NCI-H2227 (cell line): ENCODE measurements around the gene AP4E1.

Experiments
- DNase-seq: peaks from one replicate; lab custom pipeline; 2025; ENCODE audit not compliant: unreplicated experiment; lab: John Stamatoyannopoulos, UW

Gene AP4E1

DNA sequence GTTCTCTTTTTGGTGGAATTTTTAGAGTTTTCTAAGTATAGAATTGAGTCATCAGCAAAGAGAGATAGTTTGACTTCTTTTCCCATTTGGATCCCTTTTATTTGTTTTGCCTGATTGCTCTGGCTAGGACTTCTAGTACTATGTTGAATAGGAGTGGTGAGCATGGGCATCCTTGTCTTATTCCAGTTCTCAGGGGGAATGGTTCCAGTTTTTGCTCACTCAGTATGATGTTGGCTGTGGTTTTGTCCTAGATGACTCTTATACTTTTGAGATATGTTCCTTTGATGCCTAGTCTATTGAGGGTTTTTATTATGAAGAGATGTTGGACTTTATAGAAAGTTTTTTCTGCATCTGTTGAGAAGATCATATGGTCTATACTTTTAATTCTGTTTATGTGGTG lies 113.7 kb downstream of the AP4E1 start:
- DNase-seq, result no peak

- DNase-seq, result no peak
These were observed 115.0 kb downstream of the AP4E1 start for GRCh38 chr15:51023499-51023898.

- DNase-seq, result no peak
These were observed 116.4 kb downstream of the AP4E1 start for GRCh38 chr15:51024735-51025453.

GRCh38 chr15:51025454-51025846 lies 117.0 kb downstream of the AP4E1 start:
- DNase-seq, result no peak

DNA sequence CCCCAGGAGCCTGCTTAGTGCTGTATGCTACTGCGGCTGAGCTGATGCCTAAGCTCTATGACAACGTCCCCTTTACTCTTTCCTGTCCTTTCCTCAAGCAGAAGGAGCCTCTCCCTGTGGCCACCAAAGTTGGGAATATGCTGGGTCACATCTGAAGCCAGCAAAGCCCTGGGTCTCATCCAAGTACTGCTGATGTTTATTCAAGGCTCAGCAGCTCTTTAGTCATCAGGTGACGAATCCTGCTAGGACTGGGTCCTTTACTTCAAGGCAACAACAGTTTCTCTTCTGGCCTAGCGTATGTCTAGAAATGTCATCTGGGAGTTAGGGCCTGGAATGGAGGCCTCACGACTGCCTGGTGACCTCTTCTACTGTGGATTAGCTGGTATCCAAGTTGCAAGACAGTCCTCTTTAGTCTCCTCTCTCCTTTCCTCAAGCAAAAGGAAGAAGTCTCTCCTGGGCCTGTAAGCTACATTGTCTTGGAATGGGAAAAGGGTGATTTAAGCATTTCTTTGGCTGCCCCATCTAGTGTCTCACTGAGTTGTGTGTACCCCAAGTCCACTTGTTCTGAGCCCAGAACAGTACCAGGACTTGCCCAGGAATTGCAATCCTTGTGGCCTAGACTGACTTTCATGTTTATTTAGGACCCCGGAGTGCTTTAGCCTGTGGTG lies 122.3 kb downstream of the AP4E1 start:
- DNase-seq, result no peak

- peak; percentile 3 for DNase-seq
These were observed 129.0 kb downstream of the AP4E1 start for GRCh38 chr15:51037474-51037873.

DNA sequence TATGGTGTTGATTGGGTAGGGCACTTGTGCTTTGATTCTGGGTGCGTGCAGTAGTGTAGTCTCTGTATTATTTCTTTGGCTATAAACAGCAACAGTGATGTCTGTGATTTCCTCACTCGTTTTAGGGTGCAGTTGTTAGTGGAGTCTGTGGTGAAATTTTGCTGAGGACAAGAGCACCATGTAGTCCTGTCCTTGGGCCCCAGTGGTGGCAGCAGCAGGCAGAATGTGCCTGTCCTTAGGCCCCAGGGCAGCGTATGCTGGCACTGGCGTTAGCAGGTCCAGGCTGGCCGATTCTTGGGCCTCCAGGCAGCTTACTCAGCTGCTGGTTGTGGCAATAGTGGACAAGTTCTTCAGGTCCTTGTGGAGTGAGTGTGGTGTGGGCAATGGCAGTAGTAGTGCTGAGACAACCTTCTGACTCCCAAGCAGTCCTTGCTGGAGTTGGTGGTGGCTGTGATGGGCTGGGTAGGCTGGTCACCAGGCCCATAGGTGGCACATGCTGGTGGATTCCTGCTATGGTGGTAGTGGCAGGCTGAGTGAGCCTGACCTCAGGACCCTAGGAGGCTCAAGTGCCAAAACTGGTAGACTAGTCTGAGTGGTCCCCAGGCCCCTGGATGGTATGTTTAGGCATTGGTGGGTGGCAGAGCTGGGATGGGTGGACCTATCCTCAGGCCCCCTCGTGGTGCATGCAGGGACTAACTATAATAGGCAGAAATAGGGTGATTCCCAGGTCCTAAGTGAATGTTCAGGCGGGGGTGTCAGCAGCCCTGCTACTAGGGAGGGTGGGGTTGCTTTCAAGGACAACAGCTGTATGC lies 129.9 kb downstream of the AP4E1 start:
- DNase-seq, result no peak

- no peak for DNase-seq
These were observed 130.5 kb downstream of the AP4E1 start for GRCh38 chr15:51038974-51039319.

GRCh38 chr15:51044037-51044727 lies 135.7 kb downstream of the AP4E1 start:
- DNase-seq, result peak; percentile 4

DNA sequence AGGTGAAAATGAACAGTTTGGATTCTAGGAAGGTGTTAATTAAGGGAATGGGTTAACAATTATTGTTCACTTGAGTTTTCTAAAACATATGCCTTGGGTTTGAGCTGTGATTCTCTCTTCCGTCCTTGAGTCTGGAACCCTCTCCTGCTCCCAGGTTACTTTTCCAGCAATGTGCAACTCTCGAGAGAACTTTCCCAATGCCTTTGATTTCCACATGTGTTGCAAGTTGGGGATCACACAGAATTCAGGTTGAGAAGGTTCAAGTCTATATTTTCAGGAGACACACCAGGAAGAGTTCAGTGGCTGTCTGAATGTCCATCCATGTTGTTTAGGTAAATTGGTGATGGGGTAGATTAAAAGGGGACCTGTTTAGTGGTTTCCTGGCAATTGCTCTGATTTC lies 137.5 kb downstream of the AP4E1 start:
- DNase-seq, result no peak

DNA sequence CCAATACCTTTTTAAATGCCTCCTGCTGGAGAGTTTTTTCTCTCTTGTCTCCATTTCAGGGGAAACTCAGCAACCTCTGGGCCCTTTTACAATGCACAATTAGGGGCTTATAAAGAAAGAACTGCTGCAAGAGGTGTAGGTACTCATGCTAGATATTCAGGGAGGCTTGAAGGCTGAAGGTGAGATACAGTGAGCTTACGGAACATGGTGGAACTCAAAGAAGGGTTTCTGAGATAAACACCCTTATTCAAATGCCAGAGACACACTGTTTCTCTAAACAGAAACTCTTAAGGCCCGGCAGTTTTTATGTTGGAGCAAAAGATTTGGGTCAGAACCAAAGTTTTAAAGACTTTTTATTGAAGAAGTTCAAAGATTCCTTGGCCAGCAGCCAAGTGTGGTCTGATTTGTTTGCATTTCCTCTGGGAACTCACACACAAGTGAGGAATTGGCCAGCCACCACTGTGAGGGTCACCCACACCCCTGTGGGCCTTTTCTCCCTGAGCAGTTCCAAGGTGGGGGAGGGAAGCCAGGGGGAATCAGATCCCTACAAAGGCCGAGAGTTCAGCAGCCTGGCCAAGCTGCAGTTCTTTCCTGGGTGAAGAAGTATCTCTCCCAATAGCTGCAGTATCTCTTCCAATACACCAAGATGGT lies 138.4 kb downstream of the AP4E1 start:
- DNase-seq, result no peak

- no peak for DNase-seq
These were observed 139.8 kb downstream of the AP4E1 start for GRCh38 chr15:51048308-51048707.

DNA sequence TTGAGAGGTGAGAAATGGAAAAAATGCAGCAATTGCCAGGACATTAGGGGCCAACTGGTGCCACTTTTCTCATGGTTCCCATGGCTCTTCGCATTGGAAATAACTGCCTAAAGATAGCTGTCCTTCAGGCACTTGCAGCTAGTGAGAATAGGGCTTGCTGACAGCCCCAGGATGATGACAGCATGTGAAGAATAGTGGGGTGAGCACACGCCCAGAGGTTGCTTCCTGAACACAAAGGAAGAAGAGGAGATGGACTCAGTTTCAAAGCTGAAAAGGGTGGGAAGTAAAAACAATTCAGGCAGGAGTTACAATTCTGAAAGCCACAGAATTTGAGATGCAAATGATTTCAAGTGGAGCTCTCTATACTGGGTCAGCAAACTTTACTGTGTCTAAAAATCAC lies 140.6 kb downstream of the AP4E1 start:
- DNase-seq, result no peak

- no peak for DNase-seq
These were observed 143.3 kb downstream of the AP4E1 start for GRCh38 chr15:51051776-51052175.

GRCh38 chr15:51053571-51053970 lies 145.1 kb downstream of the AP4E1 start:
- no peak for DNase-seq

- no peak for DNase-seq
These were observed 146.1 kb downstream of the AP4E1 start for GRCh38 chr15:51054535-51054934.
